H9 (cell line): ENCODE results near the gene GK2. TPM values are rescaled to one million over a fixed set of nuclear protein-coding genes. Genes with fewer than 3 reads are reported as not detected.

ENCODE experiments used
- DNase-seq: peaks from one replicate; pipeline ENCODE4 v3.0.0-alpha.2; 2017
- H2AFZ ChIP-seq: one replicate; pipeline ENCODE4 v1.6.1; 2013; ENCODE audit warnings: mild to moderate bottlenecking, low read length, control low read depth, moderate library complexity
- H2AK5ac ChIP-seq: 2 replicates; pipeline ENCODE4 v1.6.1; 2013; ENCODE audit warnings: low read length, control low read depth, mixed read lengths; ENCODE audit not compliant: insufficient read length
- H2BK120ac ChIP-seq: one replicate; pipeline ENCODE4 v1.6.1; 2013; ENCODE audit warnings: low read depth, mild to moderate bottlenecking, low read length, control low read depth, inconsistent platforms; ENCODE audit not compliant: poor library complexity, severe bottlenecking
- H2BK12ac ChIP-seq: 2 replicates; pipeline ENCODE4 v1.6.1; 2013; ENCODE audit warnings: low read length, control low read depth, mixed read lengths, low read depth; ENCODE audit not compliant: insufficient read length
- H2BK15ac ChIP-seq: 2 replicates; pipeline ENCODE4 v1.6.1; 2013; ENCODE audit warnings: low read depth, low read length, control low read depth
- H2BK20ac ChIP-seq: one replicate; pipeline ENCODE4 v1.6.1; 2013; ENCODE audit warnings: low read depth, mild to moderate bottlenecking, low read length, control low read depth, inconsistent platforms; ENCODE audit not compliant: poor library complexity, severe bottlenecking
- H2BK5ac ChIP-seq: 2 replicates; pipeline ENCODE4 v1.6.1; 2013; ENCODE audit warnings: low read length, control low read depth, mixed read lengths; ENCODE audit not compliant: insufficient read length
- H3K14ac ChIP-seq: 2 replicates; pipeline ENCODE4 v1.6.1; 2013; ENCODE audit warnings: low read length, control low read depth; ENCODE audit not compliant: insufficient read depth
- H3K18ac ChIP-seq: 2 replicates; pipeline ENCODE4 v1.6.1; 2013; ENCODE audit warnings: low read depth, mild to moderate bottlenecking, mixed read lengths, low read length, control low read depth; ENCODE audit not compliant: insufficient read length
- H3K23ac ChIP-seq: 2 replicates; pipeline ENCODE4 v1.6.1; 2013; ENCODE audit warnings: low read length, control low read depth, mixed read lengths, low read depth; ENCODE audit not compliant: insufficient read length
- H3K23me2 ChIP-seq: 2 replicates; pipeline ENCODE4 v1.6.1; 2013; ENCODE audit warnings: low read depth, mild to moderate bottlenecking, mixed read lengths, low read length, control low read depth; ENCODE audit not compliant: insufficient read length, poor library complexity, severe bottlenecking
- H3K27ac ChIP-seq: 2 replicates; pipeline ENCODE4 v1.5.1; 2013; ENCODE audit warnings: low read length, control low read depth, mixed read lengths, low read depth; ENCODE audit not compliant: insufficient read length
- H3K27me3 ChIP-seq: 2 replicates; pipeline ENCODE4 v1.6.1; 2013; ENCODE audit warnings: low read length, control low read depth, inconsistent platforms; ENCODE audit not compliant: insufficient read depth
- H3K4ac ChIP-seq: 2 replicates; pipeline ENCODE4 v1.6.1; 2013; ENCODE audit warnings: low read depth, mild to moderate bottlenecking, control low read depth, inconsistent platforms, low read length, moderate library complexity
- H3K4me1 ChIP-seq: 2 replicates; pipeline ENCODE4 v1.6.1; 2013; ENCODE audit warnings: low read length, control low read depth, inconsistent platforms; ENCODE audit not compliant: insufficient read depth
- H3K4me2 ChIP-seq: 2 replicates; pipeline ENCODE4 v1.6.1; 2013; ENCODE audit warnings: low read length, control low read depth, mixed read lengths; ENCODE audit not compliant: insufficient read length, insufficient read depth
- H3K56ac ChIP-seq: 2 replicates; pipeline ENCODE4 v1.6.1; 2013; ENCODE audit warnings: low read depth, mild to moderate bottlenecking, mixed read lengths, low read length, control low read depth; ENCODE audit not compliant: insufficient read length
- H3K79me1 ChIP-seq: 2 replicates; pipeline ENCODE4 v1.6.1; 2013; ENCODE audit warnings: low read depth, mild to moderate bottlenecking, moderate library complexity, low read length, control low read depth, inconsistent platforms; ENCODE audit not compliant: insufficient read depth, poor library complexity, severe bottlenecking
- H3K79me2 ChIP-seq: 2 replicates; pipeline ENCODE4 v1.6.1; 2013; ENCODE audit warnings: low read length, control low read depth, inconsistent platforms; ENCODE audit not compliant: insufficient read depth
- H3K9ac ChIP-seq: 2 replicates; pipeline ENCODE4 v1.6.1; 2013; ENCODE audit warnings: low read length, control low read depth, mixed read lengths; ENCODE audit not compliant: insufficient read length; ENCODE audit errors: extremely low read depth
- H3K9me3 ChIP-seq: one replicate; pipeline ENCODE4 v1.6.1; 2013; ENCODE audit warnings: low read depth, low read length, inconsistent platforms; ENCODE audit not compliant: control insufficient read depth
- H3T11ph ChIP-seq: one replicate; pipeline ENCODE4 v1.6.1; 2013; ENCODE audit warnings: mild to moderate bottlenecking, low read length, control low read depth, inconsistent platforms
- H4K20me1 ChIP-seq: one replicate; pipeline ENCODE4 v1.6.1; 2013; ENCODE audit not compliant: control insufficient read depth, insufficient read length, insufficient read depth
- H4K5ac ChIP-seq: 2 replicates; pipeline ENCODE4 v1.6.1; 2013; ENCODE audit warnings: low read depth, mild to moderate bottlenecking, mixed read lengths, low read length, control low read depth; ENCODE audit not compliant: insufficient read length
- H4K8ac ChIP-seq: replicated peaks from 2 replicates; pipeline ENCODE4 v1.6.1; 2013; ENCODE audit warnings: low read length, control low read depth, mixed read lengths, low read depth; ENCODE audit not compliant: insufficient read length
- H4K91ac ChIP-seq: 2 replicates; pipeline ENCODE4 v1.6.1; 2013; ENCODE audit warnings: low read depth, mild to moderate bottlenecking, moderate library complexity, mixed read lengths, low read length, control low read depth; ENCODE audit not compliant: insufficient read length
- H3K27ac Mint-ChIP-seq, 3 experiments: 2 replicates in 2 of 3; 3 replicates in 1 of 3; pipeline ENCODE4 v1.8.0; 2020 to 2021; ENCODE audit warnings: mixed read lengths in 3 of 3, mild to moderate bottlenecking in 1 of 3, moderate library complexity in 1 of 3
- H3K27me3 Mint-ChIP-seq: 2 replicates; pipeline ENCODE4 v1.8.0; 2021; ENCODE audit warnings: low read depth, mild to moderate bottlenecking, moderate library complexity, mixed read lengths
- H3K36me3 Mint-ChIP-seq, 3 experiments: 2 replicates in 2 of 3; 3 replicates in 1 of 3; pipeline ENCODE4 v1.8.0; 2020 to 2021; ENCODE audit warnings: low read depth in 3 of 3, mixed read lengths in 3 of 3; ENCODE audit not compliant: insufficient read depth in 1 of 3
- H3K4me1 Mint-ChIP-seq, 2 experiments: 2 replicates each; pipeline ENCODE4 v1.8.0; 2020; ENCODE audit warnings: mixed read lengths in 2 of 2
- H3K4me3 Mint-ChIP-seq, 2 experiments: 2 replicates in 1 of 2; 3 replicates in 1 of 2; pipeline ENCODE4 v1.8.0; 2020 to 2021; ENCODE audit warnings: mild to moderate bottlenecking in 2 of 2, mixed read lengths in 2 of 2, moderate library complexity in 1 of 2
- H3K9me3 Mint-ChIP-seq, 2 experiments: 2 replicates in 1 of 2; 3 replicates in 1 of 2; pipeline ENCODE4 v1.8.0; 2020; ENCODE audit warnings: mild to moderate bottlenecking in 2 of 2, mixed read lengths in 2 of 2, moderate library complexity in 1 of 2
- CTCF ChIP-seq: fragments of 200-600 bp; sonication (generic); conservative IDR thresholded peaks from 3 replicates; pipeline ENCODE4 v1.8.0; 2021; ENCODE audit warnings: antibody characterized with exemption, mild to moderate bottlenecking
- WGBS: extraction: QIAGEN DNeasy Blood & Tissue Kit; methylation state at CpG from one replicate; pipeline ENCODE4 v1.1.7; 2013; ENCODE audit warnings: missing lambda C conversion rate, low lambda C conversion rate, mixed read lengths; ENCODE audit not compliant: insufficient read length; ENCODE audit errors: extremely low coverage; 5-methylcytosine and 5-hydroxymethylcytosine counted together
- total RNA-seq: library from RNA; stranded (reverse); gene quantifications from 2 replicates; pipeline ENCODE4 v1.2.1, GENCODE V29; 2021

GK2 gene
- total RNA-seq, 1 experiment from 2014 or later: not detected

DNA sequence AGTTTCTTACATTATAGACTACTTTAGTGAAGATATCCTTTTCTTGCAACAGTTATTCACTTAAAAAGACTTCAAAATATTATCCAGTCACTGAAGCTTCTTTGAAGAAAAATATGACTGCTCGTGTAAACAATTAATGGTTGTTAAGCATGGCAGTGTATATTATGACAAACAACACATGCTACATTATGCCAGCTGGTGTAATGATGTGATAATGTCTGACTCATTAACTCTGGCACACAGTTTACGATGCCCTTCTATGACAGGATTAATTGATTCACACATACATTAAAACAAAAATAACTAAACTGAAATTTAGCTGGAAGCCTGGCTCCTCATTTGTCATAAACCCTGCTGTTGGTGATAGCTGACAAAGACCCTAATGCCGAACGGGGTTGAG, 22.4 kb downstream of the GK2 start:
- H3K4me2 ChIP-seq: no peak overlapping the region
- no peak overlapping the region for H2BK15ac ChIP-seq
- H3K4ac ChIP-seq: no peak overlapping the region

More for the DNA sequence above, 22.4 kb downstream of the GK2 start:
- DNase-seq: no peak
- no peaks in the 10 kb centered on the region for H3K23me2 ChIP-seq
- H3K14ac ChIP-seq: no peak overlapping the region
- Mint-ChIP-seq H3K4me1 (no peaks in the 10 kb centered on the region), H3K4me3 (no peak overlapping the region), H3K9me3 (no peaks in the 10 kb centered on the region), H3K27ac (no peak overlapping the region), H3K36me3 (no peaks in the 10 kb centered on the region), H3K27me3 (no peaks in the 10 kb centered on the region)
- H3K27me3 ChIP-seq: no peaks in the 10 kb centered on the region
- no peak overlapping the region for H3T11ph ChIP-seq
- no CpG with 5 or more reads among the region's 4 CpGs for WGBS
- H3K9me3 ChIP-seq: no peaks in the 10 kb centered on the region
- no peak overlapping the region for H3K23ac ChIP-seq
- H3K79me2 ChIP-seq: no peaks in the 10 kb centered on the region
- H2AK5ac ChIP-seq: no peak overlapping the region
- H2BK5ac ChIP-seq: no peak overlapping the region
- no peak overlapping the region for H3K18ac ChIP-seq
- no peak overlapping the region for H2BK12ac ChIP-seq
- TF ChIP-seq CTCF: no peak
- H4K5ac ChIP-seq: no peak overlapping the region
- H2AFZ ChIP-seq: no peak overlapping the region
- H4K20me1 ChIP-seq: no peaks in the 10 kb centered on the region
- H3K79me1 ChIP-seq: no peaks in the 10 kb centered on the region
- H3K4me1 ChIP-seq: no peaks in the 10 kb centered on the region
- H3K27ac ChIP-seq: no peak overlapping the region
- no peak overlapping the region for H4K91ac ChIP-seq
- H2BK20ac ChIP-seq: no peak overlapping the region
- no peak overlapping the region for H2BK120ac ChIP-seq
- H4K8ac ChIP-seq: no peak overlapping the region
- no peak overlapping the region for H3K56ac ChIP-seq
- H3K9ac ChIP-seq: no peak overlapping the region
